AG08395 (cell line): ENCODE data around the gene CRB1.

ENCODE experiments used
- DNase-seq: peaks from one replicate; pipeline ENCODE4 v3.0.0; 2012; ENCODE audit warnings: mixed read lengths, low spot score

CRB1 gene

DNA sequence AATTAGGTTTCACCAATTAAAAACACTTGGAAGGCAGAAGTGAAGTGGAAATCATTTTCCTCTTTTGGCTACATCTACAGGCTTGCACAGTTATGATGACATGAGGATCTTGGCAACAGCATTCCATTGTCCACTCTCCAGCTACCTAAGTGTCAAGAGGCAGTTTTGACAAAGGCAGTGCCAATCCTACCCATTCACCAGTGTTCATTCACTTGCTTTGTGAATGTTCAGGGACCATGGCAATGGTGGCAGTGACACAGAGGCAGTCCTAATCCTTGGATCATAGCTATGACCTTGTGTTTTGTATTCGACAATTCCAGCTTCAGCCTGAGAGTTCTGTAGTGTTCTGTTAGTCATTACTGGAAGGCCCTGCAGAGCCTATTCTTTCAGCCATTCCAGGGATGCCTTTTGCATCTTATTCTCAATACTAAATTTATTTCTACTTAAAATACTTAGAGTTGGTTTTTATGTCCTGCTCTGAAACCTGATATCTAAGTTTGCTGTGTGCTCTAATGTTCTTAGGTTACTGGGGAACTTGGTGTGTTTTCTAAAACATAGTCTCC, 36.7 kb downstream of the CRB1 start:
- peak; percentile 2 for DNase-seq

GRCh38 chr1:197305925-197306324, 37.9 kb downstream of the CRB1 start:
- DNase-seq, result no peak

GRCh38 chr1:197306381-197307062, 38.5 kb downstream of the CRB1 start:
- no peak for DNase-seq

DNA sequence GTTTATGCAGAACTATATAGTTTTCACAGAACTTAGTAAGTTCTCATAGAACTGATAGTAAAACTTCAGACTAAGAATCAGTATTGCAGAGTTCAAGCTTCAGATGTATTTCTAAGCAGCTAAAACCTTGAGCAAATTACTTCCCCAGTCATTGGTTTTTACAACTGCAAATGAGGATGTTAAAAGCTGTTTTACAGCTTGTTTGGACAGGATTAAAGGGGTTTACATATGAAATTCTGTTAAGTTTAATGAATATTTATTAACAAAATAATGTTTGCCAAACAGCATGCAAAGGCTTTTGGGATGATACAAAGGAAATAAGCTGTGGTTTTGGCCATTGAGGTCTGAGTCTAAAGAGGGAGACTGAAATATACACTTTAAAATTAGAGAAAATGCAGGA, 39.1 kb downstream of the CRB1 start:
- no peak for DNase-seq

- no peak for DNase-seq
These were observed 39.5 kb downstream of the CRB1 start for GRCh38 chr1:197307551-197307950.

- no peak for DNase-seq
These were observed 43.0 kb downstream of the CRB1 start for GRCh38 chr1:197311081-197311480.

- no peak for DNase-seq
These were observed 44.1 kb downstream of the CRB1 start for GRCh38 chr1:197312163-197312562.

DNA sequence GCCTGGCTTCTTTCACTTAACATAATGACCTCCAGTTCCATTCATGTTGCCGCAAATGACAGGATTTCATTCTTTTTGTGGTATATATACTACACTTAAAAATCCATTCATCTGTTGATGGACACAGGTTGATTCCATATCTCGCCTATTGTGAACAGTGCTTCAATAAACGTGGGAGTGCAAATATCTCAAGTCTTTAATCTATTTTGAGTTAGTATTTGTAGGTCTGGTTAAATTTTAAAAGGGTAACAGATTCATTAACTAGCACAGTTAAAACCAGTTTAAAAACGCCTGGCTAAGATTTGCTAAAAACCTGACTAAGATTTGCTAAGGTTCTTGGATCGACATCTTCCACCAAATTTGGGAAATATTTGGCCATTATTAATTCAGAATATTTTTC, 45.7 kb downstream of the CRB1 start:
- DNase-seq, result no peak

DNA sequence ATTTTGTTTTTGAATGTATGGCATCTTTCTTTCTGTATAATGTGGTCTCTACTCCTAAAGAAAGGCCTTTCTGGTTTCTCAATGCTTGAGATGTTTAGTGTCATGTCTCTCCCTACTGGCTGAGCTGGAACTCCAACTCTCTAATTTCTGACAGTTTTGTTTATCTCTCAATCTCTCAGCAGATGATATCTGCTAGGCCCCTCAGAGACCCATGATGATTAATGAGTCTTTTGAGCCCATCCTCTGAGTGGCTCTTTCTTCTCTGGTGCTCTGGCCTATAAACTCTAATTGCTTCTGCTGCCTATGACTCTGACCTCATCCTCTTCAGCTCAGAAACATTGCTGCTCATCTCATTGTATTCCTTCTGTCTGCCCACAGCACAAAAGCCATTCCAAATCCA, 46.6 kb downstream of the CRB1 start:
- no peak for DNase-seq

- no peak for DNase-seq
These were observed 51.6 kb downstream of the CRB1 start for GRCh38 chr1:197319631-197320030.

GRCh38 chr1:197320991-197321531, 53.0 kb downstream of the CRB1 start:
- peak; percentile 54 for DNase-seq

DNA sequence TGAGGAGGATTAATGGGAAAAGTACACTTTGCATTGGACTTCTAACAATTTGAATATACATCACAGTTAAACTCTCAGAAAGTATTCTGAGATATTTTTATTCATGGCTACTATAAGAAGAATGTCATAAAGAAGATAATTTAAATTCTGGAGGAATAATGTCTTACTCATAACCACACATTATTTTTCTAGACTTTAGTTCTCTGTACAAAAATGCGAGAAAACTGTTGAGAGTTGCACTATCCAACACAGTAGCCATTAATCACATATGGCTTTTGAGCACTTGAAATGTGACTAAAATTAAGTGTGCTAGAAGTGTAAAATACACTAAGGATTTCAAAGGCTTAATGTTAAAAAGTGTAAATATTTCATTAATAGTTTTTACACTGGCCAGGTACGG, 53.8 kb downstream of the CRB1 start:
- no peak for DNase-seq

DNA sequence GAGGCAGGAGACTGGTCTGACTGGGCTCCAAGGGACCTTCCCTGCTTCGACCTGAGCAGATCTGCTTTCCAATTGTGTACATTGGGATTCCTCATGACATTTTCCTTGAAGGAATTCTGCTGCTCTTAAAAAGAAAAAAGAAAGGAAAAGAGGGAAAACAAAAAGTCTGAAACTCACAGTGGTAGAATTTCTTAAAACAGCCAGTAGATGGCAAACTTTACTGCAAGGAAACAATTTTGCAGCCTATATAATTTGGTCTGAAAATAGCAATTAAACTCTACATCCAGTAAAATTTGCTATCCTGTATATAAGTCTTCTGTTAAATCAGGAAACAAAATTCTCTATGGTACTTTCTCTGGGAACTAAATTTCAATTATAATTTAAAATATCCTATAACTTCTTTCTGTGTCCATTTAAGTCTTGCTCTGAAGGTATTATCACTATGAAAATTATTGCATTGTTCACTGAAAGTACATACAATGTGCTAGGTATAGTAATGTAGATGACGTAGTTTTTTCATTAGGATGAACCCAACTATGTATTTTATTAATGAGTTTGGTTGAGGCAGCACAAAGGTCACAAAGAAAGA, 59.8 kb downstream of the CRB1 start:
- DNase-seq, result peak; percentile 4

- no peak for DNase-seq
These were observed 62.2 kb downstream of the CRB1 start for GRCh38 chr1:197330213-197330612.

GRCh38 chr1:197331565-197331964, 63.5 kb downstream of the CRB1 start:
- no peak for DNase-seq

DNA sequence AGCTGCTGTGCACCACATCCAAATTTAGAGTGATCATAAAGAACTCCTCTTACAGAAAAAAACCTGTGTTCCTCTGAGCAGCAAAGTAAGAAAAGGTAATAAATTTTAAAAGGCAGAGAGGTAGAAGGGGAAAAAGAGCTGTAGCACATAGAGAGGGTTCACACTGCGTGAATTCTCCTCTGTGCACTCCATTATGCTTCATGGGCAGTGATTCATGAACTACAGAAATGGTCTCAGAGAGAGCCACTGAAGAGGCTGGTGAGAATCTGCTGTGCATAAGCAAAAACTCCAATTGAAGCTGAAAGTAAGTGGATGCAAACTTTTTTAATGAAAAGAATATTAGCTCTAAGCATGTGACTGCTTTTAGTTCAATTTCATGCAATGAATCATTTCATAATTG, 65.0 kb downstream of the CRB1 start:
- DNase-seq, result no peak

DNA sequence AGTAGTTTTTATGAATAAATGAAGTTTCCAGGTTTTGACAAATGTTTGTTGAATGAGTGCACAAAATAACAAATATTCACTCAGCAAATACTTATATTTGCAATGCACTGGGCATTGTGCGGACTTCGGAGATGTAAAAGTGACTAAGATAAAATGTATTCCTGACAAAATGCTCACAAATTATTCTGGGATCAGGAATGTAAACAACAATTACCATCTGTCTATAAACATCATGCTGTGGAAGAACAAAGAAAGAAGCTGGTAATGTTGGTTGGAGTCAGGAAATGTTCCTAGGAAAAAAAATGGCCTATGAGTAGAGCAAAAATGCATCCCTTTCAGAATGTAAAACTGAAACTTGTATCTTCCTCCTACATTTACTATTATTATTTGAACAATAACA, 68.5 kb downstream of the CRB1 start:
- DNase-seq, result no peak

GRCh38 chr1:197339106-197340060, 71.3 kb downstream of the CRB1 start:
- DNase-seq, result no peak

GRCh38 chr1:197341626-197342025, 73.6 kb downstream of the CRB1 start:
- DNase-seq, result no peak

- DNase-seq, result no peak
These were observed 74.1 kb downstream of the CRB1 start for GRCh38 chr1:197342044-197342565.

GRCh38 chr1:197342669-197343068, 74.6 kb downstream of the CRB1 start:
- DNase-seq, result no peak

GRCh38 chr1:197343663-197344273, 75.7 kb downstream of the CRB1 start:
- no peak for DNase-seq
